ENCODE data around the gene KCNAB1. TPM values are rescaled to one million over a fixed set of nuclear protein-coding genes. Genes with fewer than 3 reads are reported as not detected.
A peak's percentile ranks its signal among the peaks of the same experiment; 100 is the strongest.

Gene KCNAB1
- polyA plus RNA-seq, 4 donors, result 1.0 to 3.9 TPM; not detected in 2

- WGBS, 3 donors, result 14 to 52% (median 26%) methylated on average over 1 of the region's 1 CpG
- Histone ChIP-seq H3K9me3 (ENCODE audit: control insufficient read depth in 2 of 2, insufficient read depth in 1 of 2, low read depth in 1 of 2, low read length in 1 of 2) (no peaks in the 10 kb centered on the region), H3K36me3 (ENCODE audit: control insufficient read depth in 3 of 3, insufficient read depth in 2 of 3, low read depth in 1 of 3, low read length in 3 of 3) (no peaks in the 10 kb centered on the region), H3K4me1 (ENCODE audit: control insufficient read depth in 3 of 3, insufficient read depth in 2 of 3, low read depth in 1 of 3, low read length in 2 of 3) (no peaks in the 10 kb centered on the region), H3K27me3 (ENCODE audit: control insufficient read depth in 3 of 3, insufficient read depth in 3 of 3, low read length in 3 of 3) (no peaks in the 10 kb centered on the region), H3K27ac (ENCODE audit: low read depth in 1 of 3, low read length in 2 of 3) (no peak overlapping the region), H3K4me3 (ENCODE audit: low read depth in 1 of 3, low read length in 3 of 3) (no peak overlapping the region)
- no peak for FAIRE-seq
- DNase-seq, result peak in 1 of 2 donors; percentile 3
These were observed 327.9 kb downstream of the KCNAB1 start for GRCh38 chr3:156448300-156448699.

- DNase-seq (peak; percentile 16 to 30), FAIRE-seq (no peak)
- H3K36me3 ChIP-seq (ENCODE audit: control insufficient read depth in 3 of 3, insufficient read depth in 2 of 3, low read depth in 1 of 3, low read length in 3 of 3), result no peaks in the 10 kb centered on the region
- 45 to 57% (median 57%) methylated on average over 2 of the region's 2 CpGs for WGBS, 3 donors
- H3K9me3 ChIP-seq (ENCODE audit: control insufficient read depth in 2 of 2, insufficient read depth in 1 of 2, low read depth in 1 of 2, low read length in 1 of 2), result no peaks in the 10 kb centered on the region
- no peaks in the 10 kb centered on the region for H3K4me1 ChIP-seq (ENCODE audit: control insufficient read depth in 3 of 3, insufficient read depth in 2 of 3, low read depth in 1 of 3, low read length in 2 of 3)
- no peak overlapping the region for H3K27ac ChIP-seq (ENCODE audit: low read depth in 1 of 3, low read length in 2 of 3)
- no peaks in the 10 kb centered on the region for H3K27me3 ChIP-seq (ENCODE audit: control insufficient read depth in 3 of 3, insufficient read depth in 3 of 3, low read length in 3 of 3)
- no peak overlapping the region for H3K4me3 ChIP-seq (ENCODE audit: low read depth in 1 of 3, low read length in 3 of 3)
These were observed 329.6 kb downstream of the KCNAB1 start for GRCh38 chr3:156449710-156450574.

GRCh38 chr3:156455839-156456238 is 335.5 kb downstream of the KCNAB1 start:
- Histone ChIP-seq H3K27ac (ENCODE audit: low read depth in 1 of 3, low read length in 2 of 3) (no peak overlapping the region), H3K27me3 (ENCODE audit: control insufficient read depth in 3 of 3, insufficient read depth in 3 of 3, low read length in 3 of 3) (peaks cover 0 to 3% (median 0%) of the 10 kb centered on the region in 3 donors)
- no peak for FAIRE-seq

GRCh38 chr3:156456771-156457224 is 336.4 kb downstream of the KCNAB1 start:
- Histone ChIP-seq H3K9me3 (ENCODE audit: control insufficient read depth in 2 of 2, insufficient read depth in 1 of 2, low read depth in 1 of 2, low read length in 1 of 2) (no peaks in the 10 kb centered on the region), H3K4me1 (ENCODE audit: control insufficient read depth in 3 of 3, insufficient read depth in 2 of 3, low read depth in 1 of 3, low read length in 2 of 3) (no peaks in the 10 kb centered on the region), H3K4me3 (ENCODE audit: low read depth in 1 of 3, low read length in 3 of 3) (no peak overlapping the region), H3K27ac (ENCODE audit: low read depth in 1 of 3, low read length in 2 of 3) (no peak overlapping the region), H3K27me3 (ENCODE audit: control insufficient read depth in 3 of 3, insufficient read depth in 3 of 3, low read length in 3 of 3) (peaks cover 0 to 3% (median 0%) of the 10 kb centered on the region in 3 donors), H3K36me3 (ENCODE audit: control insufficient read depth in 3 of 3, insufficient read depth in 2 of 3, low read depth in 1 of 3, low read length in 3 of 3) (no peaks in the 10 kb centered on the region)
- DNase-seq (no peak), FAIRE-seq (no peak)
- WGBS, 3 donors, result 76 to 81% (median 81%) methylated on average over 5 of the region's 5 CpGs

More at GRCh38 chr3:156455839-156456238, 335.5 kb downstream of the KCNAB1 start:
- H3K4me1 ChIP-seq (ENCODE audit: control insufficient read depth in 3 of 3, insufficient read depth in 2 of 3, low read depth in 1 of 3, low read length in 2 of 3), result no peaks in the 10 kb centered on the region
- no peaks in the 10 kb centered on the region for H3K36me3 ChIP-seq (ENCODE audit: control insufficient read depth in 3 of 3, insufficient read depth in 2 of 3, low read depth in 1 of 3, low read length in 3 of 3)
- no peaks in the 10 kb centered on the region for H3K9me3 ChIP-seq (ENCODE audit: control insufficient read depth in 2 of 2, insufficient read depth in 1 of 2, low read depth in 1 of 2, low read length in 1 of 2)
- DNase-seq, result no peak
- 82 to 89% (median 86%) methylated on average over 4 of the region's 4 CpGs for WGBS, 3 donors
- H3K4me3 ChIP-seq (ENCODE audit: low read depth in 1 of 3, low read length in 3 of 3), result no peak overlapping the region

GRCh38 chr3:156459434-156459833 is 339.1 kb downstream of the KCNAB1 start:
- Histone ChIP-seq H3K4me1 (ENCODE audit: control insufficient read depth in 3 of 3, insufficient read depth in 2 of 3, low read depth in 1 of 3, low read length in 2 of 3) (no peaks in the 10 kb centered on the region), H3K27me3 (ENCODE audit: control insufficient read depth in 3 of 3, insufficient read depth in 3 of 3, low read length in 3 of 3) (peaks cover 0 to 6% (median 0%) of the 10 kb centered on the region in 3 donors), H3K4me3 (ENCODE audit: low read depth in 1 of 3, low read length in 3 of 3) (no peak overlapping the region), H3K27ac (ENCODE audit: low read depth in 1 of 3, low read length in 2 of 3) (no peak overlapping the region), H3K9me3 (ENCODE audit: control insufficient read depth in 2 of 2, insufficient read depth in 1 of 2, low read depth in 1 of 2, low read length in 1 of 2) (no peaks in the 10 kb centered on the region), H3K36me3 (ENCODE audit: control insufficient read depth in 3 of 3, insufficient read depth in 2 of 3, low read depth in 1 of 3, low read length in 3 of 3) (no peaks in the 10 kb centered on the region)
- no peak for FAIRE-seq
- 77 to 88% (median 83%) methylated on average over 7 of the region's 7 CpGs for WGBS, 3 donors
- no peak for DNase-seq

GRCh38 chr3:156460206-156460611 is 339.8 kb downstream of the KCNAB1 start:
- H3K27ac ChIP-seq (ENCODE audit: low read depth in 1 of 3, low read length in 2 of 3), result no peak overlapping the region
- DNase-seq (no peak), FAIRE-seq (no peak)
- no peaks in the 10 kb centered on the region for H3K36me3 ChIP-seq (ENCODE audit: control insufficient read depth in 3 of 3, insufficient read depth in 2 of 3, low read depth in 1 of 3, low read length in 3 of 3)
- H3K27me3 ChIP-seq (ENCODE audit: control insufficient read depth in 3 of 3, insufficient read depth in 3 of 3, low read length in 3 of 3), result peaks cover 0 to 6% (median 0%) of the 10 kb centered on the region in 3 donors
- no peak overlapping the region for H3K4me3 ChIP-seq (ENCODE audit: low read depth in 1 of 3, low read length in 3 of 3)
- H3K9me3 ChIP-seq (ENCODE audit: control insufficient read depth in 2 of 2, insufficient read depth in 1 of 2, low read depth in 1 of 2, low read length in 1 of 2), result no peaks in the 10 kb centered on the region
- 40 to 51% (median 51%) methylated on average over 2 of the region's 2 CpGs for WGBS, 3 donors
- no peaks in the 10 kb centered on the region for H3K4me1 ChIP-seq (ENCODE audit: control insufficient read depth in 3 of 3, insufficient read depth in 2 of 3, low read depth in 1 of 3, low read length in 2 of 3)

- Histone ChIP-seq H3K36me3 (ENCODE audit: control insufficient read depth in 3 of 3, insufficient read depth in 2 of 3, low read depth in 1 of 3, low read length in 3 of 3) (no peaks in the 10 kb centered on the region), H3K9me3 (ENCODE audit: control insufficient read depth in 2 of 2, insufficient read depth in 1 of 2, low read depth in 1 of 2, low read length in 1 of 2) (no peaks in the 10 kb centered on the region), H3K27me3 (ENCODE audit: control insufficient read depth in 3 of 3, insufficient read depth in 3 of 3, low read length in 3 of 3) (peaks cover 0 to 6% (median 0%) of the 10 kb centered on the region in 3 donors), H3K4me3 (ENCODE audit: low read depth in 1 of 3, low read length in 3 of 3) (no peak overlapping the region), H3K4me1 (ENCODE audit: control insufficient read depth in 3 of 3, insufficient read depth in 2 of 3, low read depth in 1 of 3, low read length in 2 of 3) (no peaks in the 10 kb centered on the region), H3K27ac (ENCODE audit: low read depth in 1 of 3, low read length in 2 of 3) (no peak overlapping the region)
- 83 to 96% (median 96%) methylated on average over 1 of the region's 1 CpG for WGBS, 3 donors
- DNase-seq (no peak), FAIRE-seq (no peak)
These were observed 341.5 kb downstream of the KCNAB1 start for GRCh38 chr3:156461889-156462288.

GRCh38 chr3:156463123-156463522 is 342.7 kb downstream of the KCNAB1 start:
- no peak for FAIRE-seq
- no peaks in the 10 kb centered on the region for H3K36me3 ChIP-seq (ENCODE audit: control insufficient read depth in 3 of 3, insufficient read depth in 2 of 3, low read depth in 1 of 3, low read length in 3 of 3)

More at GRCh38 chr3:156463123-156463522, 342.7 kb downstream of the KCNAB1 start:
- H3K4me1 ChIP-seq (ENCODE audit: control insufficient read depth in 3 of 3, insufficient read depth in 2 of 3, low read depth in 1 of 3, low read length in 2 of 3), result no peaks in the 10 kb centered on the region
- H3K4me3 ChIP-seq (ENCODE audit: low read depth in 1 of 3, low read length in 3 of 3), result no peak overlapping the region
- peaks cover 0 to 6% (median 0%) of the 10 kb centered on the region in 3 donors for H3K27me3 ChIP-seq (ENCODE audit: control insufficient read depth in 3 of 3, insufficient read depth in 3 of 3, low read length in 3 of 3)
- WGBS, 3 donors, result 65 to 73% (median 66%) methylated on average over 5 of the region's 5 CpGs
- no peak for DNase-seq
- no peak overlapping the region for H3K27ac ChIP-seq (ENCODE audit: low read depth in 1 of 3, low read length in 2 of 3)
- H3K9me3 ChIP-seq (ENCODE audit: control insufficient read depth in 2 of 2, insufficient read depth in 1 of 2, low read depth in 1 of 2, low read length in 1 of 2), result no peaks in the 10 kb centered on the region
